Testis (tissue), 2 donors: ENCODE results near the gene UGT1A9.

ENCODE experiments used
- CTCF ChIP-seq, 3 experiments: fragments of 450-650 bp in 2 of 3; fragments of 200-600 bp in 1 of 3; sonication (generic) in 1 of 3; IDR thresholded peaks; one replicate each; pipeline ENCODE4 v1.5.1; 2016 to 2019; ENCODE audit warnings: antibody characterized with exemption in 3 of 3, mild to moderate bottlenecking in 2 of 3, moderate library complexity in 1 of 3
- POLR2A ChIP-seq: fragments of 450-650 bp; IDR thresholded peaks from one replicate; pipeline ENCODE4 v1.6.1; 2017; ENCODE audit warnings: antibody characterized with exemption, mild to moderate bottlenecking, moderate library complexity

GRCh38 chr2:233803292-233803911 is 131.7 kb downstream of the UGT1A9 start:
- TF ChIP-seq POLR2A = no peak
- TF ChIP-seq CTCF (IDR thresholded peaks at IDR 0.05) = no peak
